Brain microvascular endothelial cell (primary cell): ENCODE measurements around the gene RHBDL1.

Source experiments
- DNase-seq: peaks from one replicate; pipeline ENCODE4 v3.0.0-alpha.2; 2020
- H3K27ac ChIP-seq: fragments of 250-450 bp; sonication (Bioruptor Pico); 2 replicates; pipeline ENCODE4 v1.5.1; 2020; ENCODE audit warnings: mild to moderate bottlenecking, moderate library complexity
- H3K27me3 ChIP-seq: fragments of 250-450 bp; sonication (Bioruptor Pico); replicated peaks from 2 replicates; pipeline ENCODE4 v1.5.1; 2020; ENCODE audit warnings: mild to moderate bottlenecking
- H3K36me3 ChIP-seq: fragments of 250-450 bp; sonication (Bioruptor Pico); replicated peaks from 2 replicates; pipeline ENCODE4 v1.5.1; 2020; ENCODE audit warnings: mild to moderate bottlenecking
- H3K4me3 ChIP-seq: 2 replicates; pipeline ENCODE4 v1.5.1; 2011; ENCODE audit warnings: low read depth, mild to moderate bottlenecking, control low read depth, low read length, moderate library complexity
- CTCF ChIP-seq: IDR thresholded peaks from 2 replicates; pipeline ENCODE4 v1.5.1; 2011; ENCODE audit warnings: low read depth, mild to moderate bottlenecking, moderate library complexity, low read length, control low read depth, inconsistent platforms; ENCODE audit errors: missing control alignments
- in situ Hi-C: cut with HindIII; loops from 2 replicates; pipeline ENCODE4 v1.10.0; 2017; ENCODE audit warnings: low sequenced_read_pairs, low pct_ligation_motif_present

The RHBDL1 gene

GRCh38 chr16:649631-650030 is 25.8 kb upstream of the RHBDL1 start:
- H3K27ac ChIP-seq = peak overlapping the region; percentile 50

GRCh38 chr16:651844-652243 is 23.6 kb upstream of the RHBDL1 start:
- no peak for DNase-seq
- in situ Hi-C loops = no loop called here
- H3K4me3 ChIP-seq = no peak overlapping the region
- no peak for TF ChIP-seq CTCF
- H3K27ac ChIP-seq = no peak overlapping the region
- peaks cover 1% of the 10 kb centered on the region for H3K36me3 ChIP-seq
- H3K27me3 ChIP-seq = no peaks in the 10 kb centered on the region

More at GRCh38 chr16:649631-650030, 25.8 kb upstream of the RHBDL1 start:
- Histone ChIP-seq H3K27me3 (no peaks in the 10 kb centered on the region), H3K36me3 (no peaks in the 10 kb centered on the region), H3K4me3 (peak overlapping the region; percentile 60)
- no peak for TF ChIP-seq CTCF
- DNase-seq = no peak
- in situ Hi-C loops = no loop called here

- Histone ChIP-seq H3K4me3 (no peak overlapping the region), H3K27ac (no peak overlapping the region), H3K36me3 (peaks cover 2% of the 10 kb centered on the region), H3K27me3 (no peaks in the 10 kb centered on the region)
- in situ Hi-C loops = no loop called here
- DNase-seq = no peak
- no peak for TF ChIP-seq CTCF
Observed at GRCh38 chr16:652454-653305, 22.8 kb upstream of the RHBDL1 start.

GRCh38 chr16:654034-654433 is 21.4 kb upstream of the RHBDL1 start:
- Histone ChIP-seq H3K27ac (no peak overlapping the region), H3K27me3 (no peaks in the 10 kb centered on the region), H3K4me3 (no peak overlapping the region), H3K36me3 (peaks cover 8% of the 10 kb centered on the region)
- TF ChIP-seq CTCF = no peak
- no peak for DNase-seq
- in situ Hi-C loops = no loop called here

GRCh38 chr16:657487-657886 is 18.0 kb upstream of the RHBDL1 start:
- TF ChIP-seq CTCF = no peak
- in situ Hi-C loops = no loop called here
- peaks cover 8% of the 10 kb centered on the region for H3K36me3 ChIP-seq
- no peak for DNase-seq
- H3K27me3 ChIP-seq = no peaks in the 10 kb centered on the region
- H3K4me3 ChIP-seq = no peak overlapping the region
- no peak overlapping the region for H3K27ac ChIP-seq
